Hindlimb muscle (tissue), 1 donor: Measurements from ENCODE around the gene CNTLN. TPM values are rescaled to one million over a fixed set of nuclear protein-coding genes. Genes with fewer than 3 reads are reported as not detected.
"Not testable (repeated sequence)": the region's sequence is repeated elsewhere in the genome, so short reads cannot be mapped to it uniquely, and the experiment has no call there.

Experiments
- DNase-seq: peaks from one replicate; pipeline ENCODE4 v3.0.0-alpha.2; 2013
- polyA plus RNA-seq: library from polyadenylated mRNA; unstranded; fragments of 120-200 nt; gene quantifications from one replicate; pipeline ENCODE4 v1.2.1, GENCODE V29; 2013; ENCODE audit not compliant: insufficient read length

CNTLN gene
- polyA plus RNA-seq, 1 donor, result 7.4 TPM

- no peak for DNase-seq
These were observed 374.3 kb downstream of the CNTLN start for GRCh38 chr9:17509151-17509550.

DNA sequence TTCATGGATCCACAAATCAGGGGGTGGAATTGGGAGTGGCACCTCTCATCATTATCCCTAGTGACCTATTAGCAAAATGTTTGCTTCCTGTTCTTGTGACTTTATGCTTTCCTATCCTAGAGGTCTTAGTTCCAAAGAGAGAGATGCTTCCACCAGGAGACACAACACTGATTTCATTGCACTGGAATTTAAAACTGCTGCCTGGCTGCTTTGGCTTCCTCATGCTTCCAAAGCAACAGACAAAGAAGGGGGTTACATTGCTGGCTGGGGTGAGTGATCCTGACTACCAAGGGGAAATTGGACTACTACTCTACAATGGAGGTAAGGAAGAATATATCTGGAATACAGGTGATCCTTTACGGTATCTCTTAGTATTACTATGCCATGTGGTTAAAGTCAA is 374.9 kb downstream of the CNTLN start:
- DNase-seq, result no peak

DNA sequence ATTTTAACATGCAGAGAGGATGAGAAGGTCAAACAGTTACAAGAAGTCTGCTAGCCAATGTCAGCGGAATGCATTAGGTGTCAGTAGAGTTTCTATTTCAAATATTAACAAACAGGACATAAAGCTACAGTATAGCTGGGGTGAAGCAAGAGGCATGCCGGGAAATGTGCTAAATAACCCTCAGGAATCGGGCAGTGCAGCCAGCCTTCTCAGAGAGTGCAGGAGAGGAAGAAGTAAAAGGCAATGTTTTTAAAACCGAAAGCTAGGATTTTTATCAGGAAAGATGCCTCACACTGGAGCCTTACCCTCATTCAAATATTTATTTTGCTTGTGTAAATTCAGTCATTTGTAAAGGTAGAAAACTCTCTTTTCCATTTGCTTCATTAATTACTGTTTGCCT is 384.9 kb downstream of the CNTLN start:
- no peak for DNase-seq

GRCh38 chr9:17520268-17521064 is 385.6 kb downstream of the CNTLN start:
- DNase-seq, result no peak

DNA sequence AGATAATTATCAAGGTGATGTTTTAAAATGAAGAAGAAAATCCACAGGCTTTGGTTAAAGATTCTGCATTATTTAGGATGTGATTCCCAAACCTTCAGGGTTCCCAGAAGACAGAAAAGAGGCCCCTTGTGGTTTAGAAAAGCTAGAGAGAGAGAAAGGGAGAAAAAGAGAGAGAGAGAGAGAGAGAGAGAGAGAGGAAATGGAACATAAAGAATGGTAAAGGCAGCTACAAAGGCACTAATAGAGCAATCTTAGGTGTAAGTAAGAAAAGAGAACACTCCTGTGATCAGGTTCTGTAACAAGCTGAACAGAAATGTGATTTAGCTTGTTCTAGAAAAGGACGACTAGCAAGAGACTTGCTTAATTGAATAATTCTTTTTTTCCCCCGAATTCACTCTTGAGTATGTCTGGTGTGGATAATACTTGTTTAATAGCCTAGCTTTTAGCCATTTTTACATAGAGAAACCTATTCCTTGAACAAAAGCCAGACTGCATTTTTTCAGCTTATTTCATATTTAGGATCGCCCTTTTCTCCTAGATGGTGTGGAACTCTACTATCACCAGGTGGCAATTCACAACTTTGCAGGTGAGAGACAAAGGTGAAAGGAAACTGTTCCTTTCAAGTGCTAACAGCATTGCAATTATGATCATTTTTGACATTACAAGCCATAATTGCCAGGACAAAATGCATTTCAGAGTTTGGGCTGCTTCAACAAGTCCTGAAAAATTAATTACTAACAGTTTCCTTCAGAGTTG is 386.4 kb downstream of the CNTLN start:
- DNase-seq, result no peak

GRCh38 chr9:17526726-17527125 is 391.9 kb downstream of the CNTLN start:
- DNase-seq, result not testable (repeated sequence)

- no peak for DNase-seq
These were observed 394.0 kb downstream of the CNTLN start for GRCh38 chr9:17528859-17529258.

DNA sequence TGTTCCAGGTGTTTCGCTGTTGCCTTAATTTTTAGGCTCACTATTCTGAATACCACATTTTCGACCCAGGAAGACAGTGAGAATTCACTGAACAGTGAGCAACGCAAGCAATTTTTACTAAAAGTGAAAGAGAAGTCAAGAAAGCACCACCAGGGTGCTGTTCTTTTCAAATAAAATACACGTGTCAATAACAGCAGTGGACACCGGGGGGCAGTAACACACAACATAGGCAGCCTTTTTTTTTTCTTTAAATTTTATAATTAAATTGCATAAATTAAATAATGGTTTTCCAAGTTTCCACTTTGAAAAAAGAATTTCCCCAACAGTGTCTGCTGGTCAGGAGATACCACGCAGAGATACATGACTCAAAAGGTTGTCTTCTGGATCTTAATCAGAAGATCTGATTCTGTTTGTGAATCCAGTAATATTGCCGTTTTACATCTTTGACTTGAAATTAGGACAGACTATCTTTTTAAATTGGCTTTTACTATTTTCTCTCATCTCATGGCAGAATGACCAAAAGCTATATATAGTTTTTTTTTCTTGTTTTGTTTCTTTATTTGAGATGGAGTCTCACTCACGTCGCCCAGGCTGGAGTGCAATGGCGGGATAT is 396.9 kb downstream of the CNTLN start:
- peak; percentile 50 for DNase-seq

DNA sequence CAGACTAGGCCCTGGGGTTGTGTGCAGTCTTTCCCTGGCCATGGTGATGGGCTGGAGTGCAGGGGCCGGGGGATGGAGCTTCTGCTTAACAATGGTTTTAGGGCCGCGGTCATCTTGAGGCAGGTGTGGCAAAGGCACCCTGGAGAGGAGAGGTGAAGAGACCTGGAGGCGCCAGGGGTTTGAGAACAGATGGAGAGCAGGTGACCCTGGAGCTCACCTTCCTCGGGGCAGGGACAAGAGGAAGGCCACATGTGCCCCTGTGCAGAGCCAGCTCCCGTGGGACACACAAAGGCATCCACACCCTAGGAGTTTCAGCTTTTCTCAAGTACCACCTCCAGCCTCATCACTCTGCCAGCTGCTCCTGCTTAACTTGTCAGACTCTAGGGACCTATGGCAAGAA is 397.6 kb downstream of the CNTLN start:
- DNase-seq, result no peak

DNA sequence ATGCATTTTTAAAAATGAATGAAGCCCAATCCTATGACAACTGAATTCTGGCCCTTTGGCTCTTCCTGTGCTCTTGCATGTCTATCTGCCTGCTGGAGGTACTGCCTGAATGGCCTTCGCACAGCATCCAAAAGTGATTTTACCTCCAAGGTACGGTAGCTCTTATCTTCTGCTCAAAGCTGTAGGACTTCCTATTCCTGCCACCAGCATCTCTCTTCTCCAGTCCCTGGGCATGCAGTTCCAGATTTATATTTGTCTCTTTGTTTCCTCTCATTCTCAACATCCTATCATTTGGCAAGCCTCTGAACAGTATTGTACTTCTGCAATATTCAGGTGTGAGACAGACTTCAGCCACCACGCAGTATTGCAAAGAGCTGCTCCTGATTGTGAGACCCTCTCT is 400.3 kb downstream of the CNTLN start:
- no peak for DNase-seq

DNA sequence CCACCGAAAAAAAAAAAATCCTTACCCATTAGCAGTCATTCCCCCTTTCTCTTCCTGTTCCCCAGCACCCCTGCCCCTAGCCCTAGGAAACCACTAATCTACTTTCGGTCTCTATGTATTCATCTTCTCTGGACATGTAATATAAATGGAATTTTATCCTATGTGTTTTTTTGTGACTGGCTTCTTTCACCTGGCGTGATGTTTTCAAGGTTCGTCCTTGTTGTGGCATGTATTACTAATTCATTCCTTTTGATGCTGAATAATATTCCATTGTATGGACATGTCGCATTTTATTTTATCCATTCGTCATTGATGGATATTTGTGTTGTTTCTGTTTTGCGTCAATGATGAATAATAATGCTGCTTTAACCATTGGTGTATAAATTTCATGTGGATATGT is 401.2 kb downstream of the CNTLN start:
- no peak for DNase-seq

- no peak for DNase-seq
These were observed 416.2 kb downstream of the CNTLN start for GRCh38 chr9:17551023-17551422.
